NB4 (cell line): ENCODE results near the gene EVI5.

Source experiments
- CTCF ChIP-seq: IDR thresholded peaks from one replicate; pipeline ENCODE4 v1.5.1; 2012; ENCODE audit warnings: low read depth, low read length
- MYC ChIP-seq: IDR thresholded peaks from 2 replicates; pipeline ENCODE4 v1.6.1; 2011; ENCODE audit warnings: low read depth, low read length
- POLR2A ChIP-seq: IDR thresholded peaks from 2 replicates; pipeline ENCODE4 v1.6.1; 2011; ENCODE audit warnings: mild to moderate bottlenecking; ENCODE audit not compliant: insufficient read length; ENCODE audit errors: extremely low read depth

DNA sequence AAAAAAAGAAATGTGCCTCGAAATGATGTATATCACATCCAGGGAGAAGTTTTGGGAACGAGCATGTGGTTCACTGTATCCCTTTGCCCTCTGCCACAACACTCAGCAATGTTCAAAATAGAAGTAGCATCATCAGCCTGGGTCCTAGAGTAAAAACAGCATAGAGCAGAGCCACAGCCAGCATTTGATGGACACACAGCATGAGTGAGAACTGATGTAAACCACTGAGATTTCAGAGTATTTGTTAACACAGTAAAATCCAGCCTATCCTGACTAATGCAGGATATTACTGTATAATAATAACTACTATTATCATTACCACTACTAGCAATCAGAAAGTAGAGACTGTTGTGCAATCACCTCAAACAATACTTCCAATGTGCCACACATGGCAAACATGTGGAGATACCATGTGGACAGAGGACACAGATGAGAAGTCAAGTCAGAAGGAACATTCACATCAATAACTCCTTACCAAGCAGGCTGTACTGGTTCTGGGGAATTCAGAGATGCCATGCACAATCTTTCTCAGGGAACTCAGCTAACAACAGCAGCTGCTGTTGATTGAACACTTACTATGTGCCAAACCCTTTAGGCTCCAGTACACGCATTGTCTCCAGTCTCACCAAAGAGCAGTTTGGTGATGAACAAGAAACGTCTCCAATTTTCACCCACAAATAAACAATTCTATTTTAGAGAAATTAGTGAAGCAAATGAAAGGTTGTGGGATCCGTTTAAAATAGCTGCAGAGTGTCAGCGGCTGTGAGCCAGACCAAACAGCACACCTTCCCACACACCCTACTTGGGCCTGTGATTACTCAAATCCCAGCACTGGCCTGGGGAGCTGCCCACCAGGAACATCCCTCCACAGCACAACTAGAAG is 281.6 kb downstream of the EVI5 start:
- TF ChIP-seq CTCF (no peak), POLR2A (no peak), MYC (no peak)
